Endothelial cell of umbilical vein (primary cell): ENCODE results near the gene HSPD1. TPM values are rescaled to one million over a fixed set of nuclear protein-coding genes. Genes with fewer than 3 reads are reported as not detected.

Experiments used
- BruUV-seq: library from RNA; stranded (reverse); fragments of 400-500 nt; replicated peaks from 2 replicates; lab custom pipeline; 2021; lab: Mats Ljungman, UMichigan
- CTCF ChIA-PET: fragments of 300-600, 350-600 bp; sonication (Branson Sonifier 250); formaldehyde crosslinking; loops from one replicate; lab custom pipeline; 2021; ENCODE audit warnings: antibody characterized with exemption, inconsistent platforms; lab: Charles Lee
- POLR2A ChIA-PET: fragments of 300-600, 350-600 bp; sonication (Branson Sonifier 250); formaldehyde crosslinking; loops from one replicate; lab custom pipeline; 2021; ENCODE audit warnings: antibody characterized with exemption, inconsistent platforms; lab: Charles Lee
- DNase-seq: peaks from one replicate; pipeline ENCODE4 v3.0.0-alpha.2; 2011; ENCODE audit warnings: low read depth, low spot score
- FAIRE-seq: peaks from 2 replicates; lab custom pipeline; 2011; peaks lifted over from hg19 to GRCh38; lab: Jason Lieb, UNC
- H2AFZ ChIP-seq: 2 replicates; pipeline ENCODE4 v1.6.0; 2012; ENCODE audit warnings: low read depth, low read length, control low read depth, inconsistent platforms
- H3K27ac ChIP-seq: 2 replicates; pipeline ENCODE4 v1.5.1; 2011; ENCODE audit warnings: low read depth, mild to moderate bottlenecking, control low read depth, low read length, moderate library complexity; ENCODE audit not compliant: insufficient read depth
- H3K27me3 ChIP-seq, 2 experiments: 2 replicates each; pipeline versions ENCODE4 v1.6.0 to v1.6.1; 2011; ENCODE audit warnings: low read length in 2 of 2, mixed read lengths in 1 of 2; ENCODE audit not compliant: control insufficient read depth in 2 of 2, insufficient read depth in 2 of 2
- H3K36me3 ChIP-seq, 2 experiments: 2 replicates in 1 of 2; 3 replicates in 1 of 2; pipeline ENCODE4 v1.5.1; 2011; ENCODE audit warnings: low read length in 2 of 2, mild to moderate bottlenecking in 1 of 2, moderate library complexity in 1 of 2; ENCODE audit not compliant: control insufficient read depth in 2 of 2, insufficient read depth in 2 of 2; ENCODE audit errors: extremely low read depth in 1 of 2
- H3K4me1 ChIP-seq: 3 replicates; pipeline ENCODE4 v1.5.1; 2011; ENCODE audit warnings: mild to moderate bottlenecking, low read length; ENCODE audit not compliant: control insufficient read depth, insufficient read depth; ENCODE audit errors: extremely low read depth
- H3K4me2 ChIP-seq: 2 replicates; pipeline ENCODE4 v1.6.1; 2011; ENCODE audit warnings: low read length, control low read depth, mixed read lengths; ENCODE audit not compliant: insufficient read depth
- H3K4me3 ChIP-seq, 3 experiments: fragments of 200-600 bp in 1 of 3; sonication (generic), shearing (Covaris generic) in 1 of 3; replicated peaks in 1 of 3; 2 replicates each; pipeline ENCODE4 v1.5.1; 2011 to 2016; ENCODE audit warnings: control low read depth in 3 of 3, low read length in 3 of 3, mild to moderate bottlenecking in 2 of 3, inconsistent platforms in 1 of 3, low read depth in 1 of 3, moderate library complexity in 1 of 3; ENCODE audit not compliant: insufficient read depth in 1 of 3
- H3K79me2 ChIP-seq: 2 replicates; pipeline ENCODE4 v1.6.0; 2012; ENCODE audit warnings: low read length, inconsistent platforms; ENCODE audit not compliant: control insufficient read depth, insufficient read depth
- H3K9ac ChIP-seq: replicated peaks from 2 replicates; pipeline ENCODE3; 2011; ENCODE audit warnings: low read length, control low read depth; ENCODE audit not compliant: insufficient read depth; ENCODE audit errors: extremely low read depth
- H3K9me1 ChIP-seq: replicated peaks from 3 replicates; pipeline ENCODE4 v1.6.0; 2011; ENCODE audit warnings: mild to moderate bottlenecking, low read length; ENCODE audit not compliant: control insufficient read depth, insufficient read depth; ENCODE audit errors: extremely low read depth
- H3K9me3 ChIP-seq: replicated peaks from 2 replicates; pipeline ENCODE4 v1.5.1; 2012; ENCODE audit warnings: low read length, inconsistent platforms; ENCODE audit not compliant: control insufficient read depth, insufficient read depth
- H4K20me1 ChIP-seq: replicated peaks from 2 replicates; pipeline ENCODE3; 2011; ENCODE audit warnings: mild to moderate bottlenecking, low read length; ENCODE audit not compliant: control insufficient read depth, insufficient read depth; ENCODE audit errors: extremely low read depth
- EZH2 ChIP-seq: IDR thresholded peaks from 2 replicates; pipeline ENCODE4 v1.6.1; 2012; ENCODE audit warnings: borderline replicate concordance, low read depth, mild to moderate bottlenecking, moderate library complexity, low read length, inconsistent platforms; ENCODE audit not compliant: severe bottlenecking
- FOS ChIP-seq: IDR thresholded peaks from 2 replicates; pipeline ENCODE4 v1.6.1; 2011; ENCODE audit warnings: mild to moderate bottlenecking, low read length, moderate library complexity, borderline replicate concordance; ENCODE audit not compliant: insufficient read depth
- GATA2 ChIP-seq: IDR thresholded peaks from 2 replicates; pipeline ENCODE4 v1.7.0; 2011; ENCODE audit warnings: low read depth, mild to moderate bottlenecking, moderate library complexity, mixed read lengths, low read length; ENCODE audit not compliant: insufficient read length, insufficient read depth
- JUN ChIP-seq: IDR thresholded peaks from 2 replicates; pipeline ENCODE4 v1.6.1; 2011; ENCODE audit warnings: borderline replicate concordance, low read depth; ENCODE audit not compliant: insufficient read length, insufficient read depth
- MYC ChIP-seq: IDR thresholded peaks from one replicate; pipeline ENCODE4 v1.6.1; 2011; ENCODE audit warnings: mild to moderate bottlenecking, low read depth, low read length
- POLR2A ChIP-seq: IDR thresholded peaks from 2 replicates; pipeline ENCODE4 v1.6.1; 2012; ENCODE audit warnings: low read depth, mild to moderate bottlenecking, control low read depth, low read length
- POLR2AphosphoS5 ChIP-seq: IDR thresholded peaks from 2 replicates; pipeline ENCODE4 v1.6.1; 2012; ENCODE audit warnings: low read depth, mild to moderate bottlenecking, control low read depth, low read length, moderate library complexity; ENCODE audit not compliant: insufficient read depth
- dilution Hi-C: fragments of 300-500 bp; cut with MboI; formaldehyde crosslinking; loops from one replicate; pipeline ENCODE4 v1.15.0; 2019; ENCODE audit warnings: low sequenced_read_pairs; ENCODE audit not compliant: extremely low pct_ligation_motif_present
- intact Hi-C: fragments of 100-400 bp; cut with micrococcal nuclease; formaldehyde crosslinking; loops from one replicate; pipeline ENCODE4 v1.10.0; 2022
- polyA plus RNA-seq, 4 experiments: library from polyadenylated mRNA; depleted of rRNA in 3 of 4; stranded (reverse) in 3 of 4; unstranded in 1 of 4; fragments of >200 nt; gene quantifications; 2 replicates each; pipeline versions ENCODE4 v1.2.1 to v1.2.3, GENCODE V29; 2011 to 2012; ENCODE audit warnings: missing spikeins in 1 of 4
- total RNA-seq: library from RNA; stranded (reverse); gene quantifications from 2 replicates; pipeline ENCODE4 v1.2.3, GENCODE V29; 2021
- TF ChIP-seq, protein P1 (sequence below), 2 donors: IDR thresholded peaks; 1 replicate in 1 of 2; 2 replicates in 1 of 2; pipeline ENCODE4 v1.5.1; 2011; ENCODE audit warnings: low read length in 2 of 2, mild to moderate bottlenecking in 2 of 2, moderate library complexity in 2 of 2, control low read depth in 1 of 2, inconsistent platforms in 1 of 2, low read depth in 1 of 2; ENCODE audit not compliant: insufficient read depth in 1 of 2; ENCODE audit errors: extremely low read depth in 1 of 2
- TF ChIP-seq, protein P2 (sequence below): IDR thresholded peaks from 2 replicates; pipeline ENCODE4 v1.6.1; 2011; ENCODE audit not compliant: insufficient read depth, insufficient read length

The HSPD1 gene
- total and polyA plus RNA-seq, 2 donors (not counting 3 experiments of a cell fraction or from before 2014, with no cell fraction given): 73.2 to 337 TPM

DNA sequence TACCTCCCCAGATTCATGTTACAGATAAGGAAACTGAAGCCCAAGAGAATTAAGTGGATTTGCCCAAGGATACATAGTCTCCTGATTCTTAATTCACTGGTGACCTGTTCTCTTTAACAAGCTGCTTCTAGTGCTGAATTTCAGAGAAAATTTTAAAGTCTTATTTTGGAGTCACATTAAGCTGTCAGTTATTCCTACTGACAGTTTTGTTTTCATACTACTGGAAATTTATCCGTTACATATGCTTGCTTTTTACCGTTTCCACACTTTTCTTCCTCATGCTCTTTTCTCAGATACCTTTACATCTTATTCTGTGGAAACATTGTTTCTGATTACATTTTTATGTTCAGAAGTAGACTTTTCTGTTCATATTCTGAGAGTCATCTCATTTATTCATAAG, 17.5 kb upstream of the HSPD1 start:
- Histone ChIP-seq H3K4me2 (peak overlapping the region; percentile 94), H3K27me3 (no peaks in the 10 kb centered on the region), H3K9me3 (no peaks in the 10 kb centered on the region), H3K27ac (no peak overlapping the region), H3K9me1 (no peaks in the 10 kb centered on the region), H2AFZ (no peak overlapping the region), H4K20me1 (peaks cover 8% of the 10 kb centered on the region), H3K79me2 (peaks cover 63% of the 10 kb centered on the region), H3K4me1 (peaks cover 17% of the 10 kb centered on the region), H3K36me3 (no peaks in the 10 kb centered on the region), H3K4me3 (peak overlapping the region; percentile 38 to 81 (median 71)), H3K9ac (peak overlapping the region; percentile 76)
- BruUV-seq: no TSS peak
- intact Hi-C loops: loop anchor here (2.0 kb wide), 1 partner anchor 188 kb away; the partner anchor contains the start of gene MARS2
- POLR2A ChIA-PET: no interaction called here
- FAIRE-seq (no peak), DNase-seq (no peak)
- CTCF ChIA-PET: interaction anchor here (1.1 to 2.1 kb wide), 3 partner anchors 9 to 188 kb away, joined by 3 to 9 read pairs (median 3); partner anchors contain the start of gene MARS2
- no peak for TF ChIP-seq GATA2
- TF ChIP-seq, protein P1, sequence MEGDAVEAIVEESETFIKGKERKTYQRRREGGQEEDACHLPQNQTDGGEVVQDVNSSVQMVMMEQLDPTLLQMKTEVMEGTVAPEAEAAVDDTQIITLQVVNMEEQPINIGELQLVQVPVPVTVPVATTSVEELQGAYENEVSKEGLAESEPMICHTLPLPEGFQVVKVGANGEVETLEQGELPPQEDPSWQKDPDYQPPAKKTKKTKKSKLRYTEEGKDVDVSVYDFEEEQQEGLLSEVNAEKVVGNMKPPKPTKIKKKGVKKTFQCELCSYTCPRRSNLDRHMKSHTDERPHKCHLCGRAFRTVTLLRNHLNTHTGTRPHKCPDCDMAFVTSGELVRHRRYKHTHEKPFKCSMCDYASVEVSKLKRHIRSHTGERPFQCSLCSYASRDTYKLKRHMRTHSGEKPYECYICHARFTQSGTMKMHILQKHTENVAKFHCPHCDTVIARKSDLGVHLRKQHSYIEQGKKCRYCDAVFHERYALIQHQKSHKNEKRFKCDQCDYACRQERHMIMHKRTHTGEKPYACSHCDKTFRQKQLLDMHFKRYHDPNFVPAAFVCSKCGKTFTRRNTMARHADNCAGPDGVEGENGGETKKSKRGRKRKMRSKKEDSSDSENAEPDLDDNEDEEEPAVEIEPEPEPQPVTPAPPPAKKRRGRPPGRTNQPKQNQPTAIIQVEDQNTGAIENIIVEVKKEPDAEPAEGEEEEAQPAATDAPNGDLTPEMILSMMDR (IDR thresholded peaks at IDR 0.05; ENCODE audit: extremely low read depth in 1 of 2, insufficient read depth in 1 of 2, low read depth in 1 of 2, low read length in 2 of 2): no peak
- no peak for TF ChIP-seq EZH2
- TF ChIP-seq POLR2A: no peak
- no peak for TF ChIP-seq MYC
- no peak for TF ChIP-seq JUN
- TF ChIP-seq FOS: no peak
- TF ChIP-seq, protein P2, sequence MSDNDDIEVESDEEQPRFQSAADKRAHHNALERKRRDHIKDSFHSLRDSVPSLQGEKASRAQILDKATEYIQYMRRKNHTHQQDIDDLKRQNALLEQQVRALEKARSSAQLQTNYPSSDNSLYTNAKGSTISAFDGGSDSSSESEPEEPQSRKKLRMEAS: no peak
- TF ChIP-seq POLR2AphosphoS5: no peak
- dilution Hi-C loops: no loop called here
